ENCODE data around the gene SIX6. TPM values are rescaled to one million over a fixed set of nuclear protein-coding genes. Genes with fewer than 3 reads are reported as not detected.
A peak's percentile ranks its signal among the peaks of the same experiment; 100 is the strongest.

SIX6 gene
- total RNA-seq, 1 donor from 2014 or later = not detected

DNA sequence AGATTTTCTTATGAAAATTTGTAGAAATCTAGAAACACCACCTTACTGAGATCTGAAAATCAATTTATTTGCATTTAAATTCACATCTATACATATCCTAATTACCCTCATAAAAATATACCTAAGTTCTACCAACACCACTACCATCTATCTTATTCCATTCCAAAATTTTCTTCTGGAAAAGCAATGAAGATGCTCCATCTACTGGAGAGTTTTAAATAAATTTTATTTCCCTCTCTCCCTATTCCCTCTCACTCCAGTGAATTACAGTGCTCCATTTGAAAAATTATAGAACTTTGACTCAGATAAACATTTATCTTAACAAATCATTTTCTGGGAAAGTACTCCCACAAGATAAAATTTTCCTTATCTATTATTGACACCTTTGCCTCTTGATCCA, 20.8 kb upstream of the SIX6 start:
- no peak for DNase-seq (ENCODE audit: extremely low spot score, unreplicated experiment)
- TF ChIP-seq CTCF (conservative IDR thresholded peaks at IDR 0.05) = peak; percentile 60
- peaks cover 30% of the 10 kb centered on the region for H3K27me3 Mint-ChIP-seq
- H3K9me3 Mint-ChIP-seq = no peaks in the 10 kb centered on the region
- H3K4me3 Mint-ChIP-seq = no peak overlapping the region
- no peaks in the 10 kb centered on the region for H3K4me1 Mint-ChIP-seq (ENCODE audit: unreplicated experiment)
- H3K36me3 Mint-ChIP-seq = no peaks in the 10 kb centered on the region
- no peak overlapping the region for H3K27ac Mint-ChIP-seq

- H3K9me3 Mint-ChIP-seq = peaks cover 3% of the 10 kb centered on the region
- no peak overlapping the region for H3K4me3 Mint-ChIP-seq
- no peak for DNase-seq (ENCODE audit: extremely low spot score, unreplicated experiment)
- H3K27ac Mint-ChIP-seq = no peak overlapping the region
- H3K36me3 Mint-ChIP-seq = no peaks in the 10 kb centered on the region
- no peak for TF ChIP-seq CTCF (conservative IDR thresholded peaks at IDR 0.05)
- H3K4me1 Mint-ChIP-seq (ENCODE audit: unreplicated experiment) = no peaks in the 10 kb centered on the region
- peaks cover 30% of the 10 kb centered on the region for H3K27me3 Mint-ChIP-seq
These were observed 18.7 kb upstream of the SIX6 start for GRCh38 chr14:60490270-60490669.

DNA sequence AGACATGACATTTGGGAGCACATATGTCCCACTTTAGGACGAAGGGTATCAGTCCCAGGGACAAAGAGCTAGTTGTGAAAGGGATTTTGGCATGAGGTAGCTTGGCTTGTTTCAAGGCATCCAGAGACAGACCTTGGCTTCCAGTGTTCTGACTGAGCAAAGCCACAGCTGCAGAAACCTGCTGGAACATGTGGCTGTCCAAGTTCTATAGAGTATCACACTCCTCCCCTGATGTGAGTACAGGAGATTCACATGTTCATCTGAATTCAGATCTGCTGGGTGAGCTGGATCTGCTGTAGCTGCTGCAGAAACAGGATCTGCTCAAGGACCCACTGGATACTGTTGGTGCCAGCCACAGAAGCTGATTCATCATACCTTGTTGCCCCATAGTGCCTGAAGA, 13.0 kb upstream of the SIX6 start:
- Mint-ChIP-seq H3K9me3 (peaks cover 3% of the 10 kb centered on the region), H3K36me3 (no peaks in the 10 kb centered on the region), H3K27me3 (peaks cover 65% of the 10 kb centered on the region), H3K4me3 (no peak overlapping the region), H3K27ac (no peak overlapping the region), H3K4me1 (ENCODE audit: unreplicated experiment) (no peaks in the 10 kb centered on the region)
- TF ChIP-seq CTCF (conservative IDR thresholded peaks at IDR 0.05) = no peak
- no peak for DNase-seq (ENCODE audit: extremely low spot score, unreplicated experiment)

- no peak for TF ChIP-seq CTCF (conservative IDR thresholded peaks at IDR 0.05)
- Mint-ChIP-seq H3K36me3 (no peaks in the 10 kb centered on the region), H3K4me1 (ENCODE audit: unreplicated experiment) (peaks cover 3% of the 10 kb centered on the region), H3K4me3 (no peak overlapping the region), H3K27me3 (peaks cover 88% of the 10 kb centered on the region), H3K27ac (no peak overlapping the region), H3K9me3 (no peaks in the 10 kb centered on the region)
- DNase-seq (ENCODE audit: extremely low spot score, unreplicated experiment) = no peak
These were observed 6.4 kb upstream of the SIX6 start for GRCh38 chr14:60502541-60502940.

- H3K36me3 Mint-ChIP-seq = no peaks in the 10 kb centered on the region
- H3K4me3 Mint-ChIP-seq = no peak overlapping the region
- no peak for TF ChIP-seq CTCF (conservative IDR thresholded peaks at IDR 0.05)
- no peak for DNase-seq (ENCODE audit: extremely low spot score, unreplicated experiment)
- H3K9me3 Mint-ChIP-seq = no peaks in the 10 kb centered on the region
- H3K27me3 Mint-ChIP-seq = peaks cover 99% of the 10 kb centered on the region
- H3K4me1 Mint-ChIP-seq (ENCODE audit: unreplicated experiment) = peaks cover 3% of the 10 kb centered on the region
- no peak overlapping the region for H3K27ac Mint-ChIP-seq
These were observed 3.5 kb upstream of the SIX6 start for GRCh38 chr14:60505448-60505847.

DNA sequence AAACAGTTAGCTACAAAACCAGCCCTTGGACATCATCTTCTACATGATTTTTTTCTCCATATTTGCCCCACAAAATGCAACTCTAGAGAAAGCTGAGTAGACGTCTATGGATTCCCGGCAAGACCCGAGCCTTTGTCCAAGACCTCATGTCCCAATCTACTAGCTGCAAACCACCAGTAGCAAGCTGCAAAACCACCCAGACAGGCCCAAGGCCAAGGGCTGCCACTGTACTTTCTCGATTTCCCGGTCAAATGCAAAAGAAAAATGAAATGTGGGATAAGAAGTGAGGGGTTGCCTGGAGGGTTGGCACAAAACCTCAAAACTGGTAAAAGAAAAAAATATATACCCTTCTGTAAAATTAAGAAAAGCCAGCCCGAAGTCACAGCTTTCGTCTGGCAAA, 2.9 kb upstream of the SIX6 start:
- no peak overlapping the region for H3K4me3 Mint-ChIP-seq
- no peak for TF ChIP-seq CTCF (conservative IDR thresholded peaks at IDR 0.05)
- H3K27ac Mint-ChIP-seq = no peak overlapping the region
- H3K27me3 Mint-ChIP-seq = peaks cover 99% of the 10 kb centered on the region
- peaks cover 3% of the 10 kb centered on the region for H3K4me1 Mint-ChIP-seq (ENCODE audit: unreplicated experiment)
- no peaks in the 10 kb centered on the region for H3K36me3 Mint-ChIP-seq
- no peaks in the 10 kb centered on the region for H3K9me3 Mint-ChIP-seq
- DNase-seq (ENCODE audit: extremely low spot score, unreplicated experiment) = no peak

Data from type B pancreatic cell (in vitro differentiated cells).